Measurements from ENCODE around the gene MSRB3.

The MSRB3 gene

DNA sequence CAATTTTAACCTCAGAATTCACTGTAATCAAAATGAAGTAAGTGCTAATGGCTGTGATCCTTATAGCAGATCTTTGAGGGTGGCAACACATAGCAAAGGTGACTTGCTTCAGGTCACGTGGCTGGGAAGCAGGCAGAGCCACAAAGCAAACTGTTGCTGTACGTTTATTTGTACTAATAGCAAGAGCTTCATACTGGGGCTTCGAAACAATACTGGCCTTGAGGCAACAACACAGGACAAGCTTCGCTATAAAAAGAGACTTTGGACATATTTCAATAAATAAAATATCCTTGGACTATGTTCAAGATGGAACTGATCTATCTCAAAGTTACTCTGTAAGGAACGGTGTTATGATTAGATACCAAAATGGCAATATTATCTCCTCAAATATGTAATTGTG, 44.6 kb downstream of the MSRB3 start:
- FAIRE-seq (no peak), DNase-seq (ENCODE audit: extremely low spot score, insufficient read length, low read depth) (no peak)

DNA sequence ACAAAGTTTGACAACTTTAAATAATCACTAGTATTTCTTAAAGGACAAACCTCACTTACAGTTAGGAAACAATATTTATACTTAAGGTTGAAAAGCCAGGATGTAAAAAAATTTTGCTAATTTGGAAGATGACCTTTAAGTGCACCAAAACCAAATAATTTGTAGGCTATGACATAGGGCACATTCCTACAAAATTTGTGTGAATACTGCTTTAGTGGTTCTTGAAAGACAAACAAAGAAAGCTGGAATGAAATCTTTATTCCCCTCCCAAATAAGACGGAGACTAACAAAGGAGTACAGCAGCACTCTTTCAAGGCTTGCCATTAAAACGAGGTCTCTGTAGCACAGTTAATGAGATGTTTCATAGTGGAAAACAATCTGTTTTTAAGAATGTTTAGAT, 45.6 kb downstream of the MSRB3 start:
- DNase-seq (ENCODE audit: extremely low spot score, insufficient read length, low read depth) (no peak), FAIRE-seq (no peak)

DNA sequence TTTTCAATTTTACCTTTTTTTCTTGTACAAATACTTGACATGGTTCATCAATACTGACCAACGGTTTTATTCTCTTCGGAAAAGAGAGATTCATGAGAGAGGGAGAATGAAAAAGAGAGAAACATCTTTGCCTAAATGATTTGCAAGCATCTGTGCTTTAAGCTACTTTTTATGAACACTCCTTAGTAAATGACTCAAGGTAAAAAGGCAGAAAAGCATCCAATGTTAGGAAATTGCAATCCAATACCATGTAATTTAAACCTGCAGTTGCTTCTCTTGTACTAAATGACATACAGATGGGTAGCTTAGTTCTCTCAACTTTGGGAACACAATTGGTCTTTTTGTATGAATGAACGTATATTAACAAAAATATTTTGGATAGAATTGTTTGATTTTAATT, 46.1 kb downstream of the MSRB3 start:
- no peak for FAIRE-seq
- no peak for DNase-seq (ENCODE audit: extremely low spot score, insufficient read length, low read depth)

DNA sequence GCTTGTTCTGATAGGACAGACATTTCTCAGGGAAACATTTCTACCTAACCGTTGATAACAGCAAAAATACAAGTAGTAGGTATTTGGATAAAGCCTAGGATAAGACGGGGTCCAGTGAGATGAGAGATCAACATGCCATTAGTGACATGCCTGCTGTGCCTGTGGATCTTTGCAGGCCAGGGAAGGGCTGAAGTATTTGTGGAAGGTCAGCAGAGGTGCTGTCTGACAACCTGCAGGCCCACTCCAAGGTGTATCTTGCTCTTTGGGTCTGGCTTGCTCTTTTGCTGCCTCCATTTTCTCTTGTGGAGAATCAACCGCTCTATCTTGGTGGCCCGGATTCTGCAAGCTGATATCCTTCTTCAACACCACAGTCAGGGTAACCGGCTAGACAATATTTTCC, 46.7 kb downstream of the MSRB3 start:
- no peak for DNase-seq (ENCODE audit: extremely low spot score, insufficient read length, low read depth)
- FAIRE-seq, result no peak

DNA sequence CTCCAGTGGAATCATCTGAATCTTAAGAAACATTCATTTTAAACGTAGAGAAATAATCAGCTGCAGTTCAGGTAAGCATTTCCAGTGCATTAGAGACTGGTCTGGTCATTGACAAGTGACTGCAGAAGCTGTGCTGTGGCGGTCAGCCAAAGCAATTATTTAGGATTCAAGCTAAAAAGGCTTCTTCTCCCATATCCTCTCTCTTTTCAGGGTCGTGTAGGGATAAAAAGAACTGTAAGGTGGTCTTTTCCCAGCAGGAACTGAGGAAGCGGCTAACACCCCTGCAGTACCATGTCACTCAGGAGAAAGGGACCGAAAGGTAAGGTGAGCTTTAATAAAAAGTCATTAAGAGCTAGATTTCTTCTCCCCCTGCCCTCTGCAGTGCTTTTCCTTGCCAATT, 48.1 kb downstream of the MSRB3 start:
- DNase-seq (ENCODE audit: extremely low spot score, insufficient read length, low read depth), result no peak
- no peak for FAIRE-seq

DNA sequence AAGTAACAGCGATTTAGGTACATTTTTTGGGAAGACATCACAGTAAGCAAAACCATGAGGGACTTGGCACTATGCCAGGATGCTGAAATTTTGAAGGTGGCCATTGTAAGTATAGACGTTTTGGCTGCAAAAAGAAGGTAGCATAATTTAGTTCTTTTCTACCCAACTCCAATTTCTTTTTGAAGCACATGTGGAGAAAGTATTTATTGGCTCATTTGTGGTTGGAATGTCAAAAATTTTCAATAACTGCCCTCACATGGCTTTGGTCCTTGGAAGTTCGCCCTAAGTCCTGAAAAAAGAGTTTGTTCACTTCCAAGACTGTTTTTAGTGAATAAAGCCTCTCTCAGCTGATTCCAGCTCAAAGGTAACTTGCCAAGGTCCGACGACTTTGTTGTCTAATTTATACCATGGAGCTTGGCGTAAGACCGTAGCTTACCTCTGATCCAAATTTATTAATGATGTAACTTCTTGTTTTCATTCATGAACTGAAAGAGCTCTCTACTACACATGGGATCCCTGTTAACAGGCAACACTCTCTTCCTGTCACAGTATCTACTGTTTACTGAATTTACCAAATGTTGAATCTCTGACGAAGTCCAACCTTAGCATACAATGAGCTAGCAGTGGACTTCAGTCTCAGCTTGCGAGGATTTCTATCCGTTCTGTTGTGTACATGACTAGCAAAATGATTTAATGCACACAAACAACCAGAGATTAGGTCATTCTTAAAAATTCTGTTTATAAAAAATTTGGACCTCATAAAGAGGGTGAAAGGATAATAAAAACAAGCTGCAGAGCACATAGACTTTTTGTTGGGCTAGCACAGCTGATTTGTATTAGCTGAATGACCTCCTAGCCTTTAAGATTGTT, 49.0 kb downstream of the MSRB3 start:
- DNase-seq (ENCODE audit: extremely low spot score, insufficient read length, low read depth) (no peak), FAIRE-seq (no peak)

DNA sequence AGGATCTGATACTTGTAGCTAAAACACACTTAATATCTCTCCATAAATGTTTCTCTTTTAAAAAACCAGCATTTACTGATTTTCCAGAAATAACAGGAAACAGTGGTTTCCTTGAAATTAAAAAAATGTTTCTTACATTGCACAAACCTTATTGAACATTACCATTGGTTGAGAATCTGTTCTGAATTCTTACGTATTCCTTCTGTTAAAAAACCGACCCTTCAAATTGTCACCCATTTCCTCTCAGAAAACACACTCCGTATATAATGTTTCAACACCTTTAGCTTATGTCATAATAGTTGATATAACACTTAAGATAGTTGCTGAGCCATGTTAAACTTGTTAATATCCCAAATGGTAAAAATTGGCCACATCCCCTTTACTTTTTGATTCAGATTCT, 51.2 kb downstream of the MSRB3 start:
- DNase-seq (ENCODE audit: extremely low spot score, insufficient read length, low read depth) (no peak), FAIRE-seq (no peak)

DNA sequence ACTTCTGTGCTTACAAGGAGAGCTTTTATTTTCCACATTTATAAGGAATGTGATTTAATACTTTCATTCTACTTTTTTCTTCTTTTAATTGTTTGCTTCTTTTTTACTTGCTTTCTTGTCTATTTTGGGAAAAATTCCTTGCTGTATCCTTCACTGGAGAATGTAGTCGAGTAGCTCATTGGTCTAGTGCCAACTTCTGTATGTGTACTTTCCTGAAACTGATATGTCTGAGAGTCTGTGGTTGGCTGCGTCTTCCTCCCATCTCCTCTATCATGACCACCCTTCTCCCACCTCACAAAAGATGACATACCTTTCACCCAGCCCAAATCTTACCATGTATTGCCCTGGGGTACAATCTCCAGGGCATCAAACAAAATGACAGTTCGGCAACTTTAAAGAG, 51.8 kb downstream of the MSRB3 start:
- no peak for DNase-seq (ENCODE audit: extremely low spot score, insufficient read length, low read depth)

DNA sequence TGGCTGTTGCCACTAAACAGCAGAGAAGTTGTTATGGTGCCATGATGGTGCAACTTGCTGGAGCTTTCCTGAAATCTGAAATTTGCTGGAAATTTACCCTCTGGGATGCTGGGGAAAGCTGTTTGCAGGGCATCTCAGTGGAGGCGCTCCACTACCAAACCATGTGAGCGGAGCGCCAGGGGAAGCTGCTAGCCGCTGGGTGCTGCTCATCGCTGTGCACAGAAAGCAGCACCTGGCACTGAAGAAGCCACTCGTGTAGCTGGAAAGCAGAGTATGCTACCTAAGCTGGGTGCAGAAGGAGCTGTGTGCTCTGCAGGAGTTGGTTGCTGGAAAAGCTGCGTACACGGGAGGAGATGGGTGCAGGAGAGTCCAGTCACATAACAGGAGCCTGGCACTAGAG, 53.0 kb downstream of the MSRB3 start:
- DNase-seq (ENCODE audit: extremely low spot score, insufficient read length, low read depth) (no peak), FAIRE-seq (no peak)

More for the DNA sequence above, 51.8 kb downstream of the MSRB3 start:
- FAIRE-seq, result no peak

DNA sequence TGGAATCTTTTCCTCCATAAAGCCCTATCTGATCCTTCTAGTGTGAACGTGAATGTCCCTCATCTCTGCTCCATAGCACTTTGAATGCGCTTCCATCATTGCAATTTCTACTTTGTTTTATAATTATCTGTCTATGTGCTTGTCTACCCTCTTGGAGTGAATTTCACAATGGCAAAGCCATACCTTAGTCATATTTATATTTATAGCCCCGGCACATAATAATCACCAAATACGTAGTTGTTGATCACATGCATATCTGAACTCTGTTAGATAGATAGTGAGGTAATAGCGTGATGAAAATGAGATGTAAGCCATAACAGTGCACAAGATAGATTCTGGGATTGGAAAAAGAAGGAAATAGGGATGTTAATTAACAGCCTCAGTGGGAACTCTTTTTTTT, 55.2 kb downstream of the MSRB3 start:
- FAIRE-seq (no peak), DNase-seq (ENCODE audit: extremely low spot score, insufficient read length, low read depth) (no peak)

DNA sequence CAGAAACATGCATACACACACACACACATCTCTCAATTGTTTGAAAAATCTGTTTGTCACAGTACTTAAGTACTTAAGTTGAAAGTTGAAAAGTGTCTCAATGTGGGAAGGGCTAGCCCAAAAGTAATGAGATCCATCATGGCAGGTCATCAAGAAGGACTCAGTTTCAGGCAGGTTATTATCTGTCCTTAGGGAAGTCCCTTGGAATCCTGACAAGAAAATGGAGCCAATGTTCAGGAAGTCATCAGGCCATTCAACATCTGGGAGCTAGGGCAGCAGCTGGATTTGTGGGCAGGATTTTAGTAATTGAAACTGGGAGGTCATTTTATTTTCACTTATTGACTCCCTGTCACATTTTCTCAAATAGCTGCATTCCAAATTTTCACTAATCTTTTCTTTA, 56.0 kb downstream of the MSRB3 start:
- DNase-seq (ENCODE audit: extremely low spot score, insufficient read length, low read depth) (no peak), FAIRE-seq (no peak)

DNA sequence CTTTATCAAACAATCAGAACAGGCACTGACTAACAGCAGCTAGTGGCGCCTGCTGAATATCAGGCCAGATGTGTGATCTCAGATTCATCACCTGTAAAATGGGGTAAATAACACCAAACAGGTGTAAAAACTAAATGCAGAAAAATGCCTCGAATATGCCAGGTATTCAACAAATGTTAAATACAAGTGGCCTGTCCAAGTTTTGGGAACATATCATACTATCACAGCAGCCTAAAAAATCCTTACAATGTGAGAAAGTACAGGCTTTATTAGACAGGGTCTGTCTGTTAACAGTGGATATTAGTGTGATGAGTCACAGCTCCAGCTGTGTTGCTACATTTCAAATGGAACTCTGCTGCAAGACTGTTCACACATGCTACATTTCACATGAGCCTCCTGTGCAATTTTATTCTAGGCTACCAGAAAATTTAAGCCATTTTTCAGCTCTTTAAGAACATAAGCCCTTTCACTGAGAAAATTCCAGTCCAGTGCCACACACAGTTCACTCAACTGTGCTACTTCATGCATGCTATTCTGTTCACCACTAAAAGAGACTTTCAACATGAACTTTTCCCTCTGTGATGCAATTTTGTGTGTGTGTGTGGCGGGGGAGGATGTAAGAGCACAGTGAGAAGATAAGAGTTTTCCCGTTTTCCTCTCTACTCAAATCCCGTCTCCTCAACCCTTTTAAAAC, 56.7 kb downstream of the MSRB3 start:
- DNase-seq (ENCODE audit: extremely low spot score, insufficient read length, low read depth) (no peak), FAIRE-seq (no peak)

DNA sequence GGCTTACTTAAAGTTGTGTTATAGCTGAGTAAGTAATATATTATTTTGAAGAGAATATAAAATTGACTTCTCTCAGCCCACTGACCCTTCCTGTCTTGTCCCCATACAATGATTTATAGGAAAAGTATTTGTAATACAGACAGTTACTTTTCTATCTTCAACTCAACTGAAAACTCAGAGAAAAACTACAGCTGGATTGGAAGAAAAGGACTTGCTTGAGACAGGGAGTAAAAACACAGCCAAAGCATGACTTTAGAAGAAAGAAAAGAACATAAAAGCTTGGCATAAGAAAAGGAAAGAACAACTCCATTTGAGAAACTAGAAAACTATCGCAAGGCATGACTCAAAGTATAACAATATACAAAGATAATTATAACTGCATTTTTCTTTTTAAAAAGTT, 57.5 kb downstream of the MSRB3 start:
- no peak for DNase-seq (ENCODE audit: extremely low spot score, insufficient read length, low read depth)
- FAIRE-seq, result no peak

DNA sequence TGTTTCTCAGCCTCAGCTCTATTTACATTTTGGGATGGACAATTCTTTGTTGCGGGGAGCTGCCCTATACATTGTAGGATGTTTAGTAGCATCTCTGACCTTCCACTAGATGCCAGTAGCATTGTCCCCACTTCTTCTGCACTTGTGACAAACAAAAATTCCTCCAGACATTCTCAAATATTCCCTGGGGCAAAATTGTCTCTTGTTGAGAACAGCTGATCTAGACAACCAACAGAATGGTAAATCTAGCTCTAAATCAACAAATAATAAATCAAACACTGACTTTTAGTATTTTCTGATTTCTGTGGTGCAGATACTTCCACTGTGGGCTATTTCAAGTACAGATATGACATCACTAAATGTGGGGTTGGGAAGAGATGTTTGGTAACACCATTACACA, 60.7 kb downstream of the MSRB3 start:
- DNase-seq (ENCODE audit: extremely low spot score, insufficient read length, low read depth), result no peak
- FAIRE-seq, result no peak

DNA sequence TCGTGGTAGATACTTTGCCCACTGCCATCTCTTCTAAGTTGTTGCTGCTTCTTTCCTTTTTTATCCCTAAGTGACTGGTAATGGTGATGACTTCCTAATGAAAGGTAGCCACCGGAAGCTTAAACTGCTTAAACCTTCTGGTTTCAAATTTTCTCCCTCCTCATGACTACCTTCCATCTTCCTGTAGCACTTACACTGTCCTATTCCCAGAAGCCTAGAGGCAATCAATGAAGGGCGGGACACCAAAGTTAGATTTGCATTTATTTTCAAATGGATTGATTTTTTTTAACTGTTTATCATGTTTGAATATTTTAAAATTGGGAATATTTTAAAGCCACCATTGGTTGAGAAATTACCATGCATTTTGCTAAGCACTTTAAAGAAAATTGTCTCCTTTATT, 64.7 kb downstream of the MSRB3 start:
- DNase-seq (ENCODE audit: extremely low spot score, insufficient read length, low read depth), result no peak
- no peak for FAIRE-seq

DNA sequence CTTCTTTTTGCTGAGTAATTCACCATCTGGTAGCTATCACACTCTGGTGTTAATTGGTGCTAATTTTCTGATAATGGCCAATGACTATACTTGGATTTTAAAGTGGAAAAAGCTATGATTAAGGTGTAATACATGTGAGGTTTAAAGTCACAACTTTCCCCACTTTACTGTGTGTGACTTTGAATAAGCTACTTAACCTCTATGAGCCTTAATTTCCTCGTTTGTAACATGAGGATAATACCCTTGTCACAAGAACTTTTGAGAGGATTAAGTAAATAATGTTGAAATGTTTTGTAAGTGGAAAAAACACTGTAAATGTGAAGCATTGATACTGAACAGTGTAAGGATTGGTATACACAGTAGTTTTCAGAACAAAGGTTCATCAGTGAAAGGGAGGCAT, 65.3 kb downstream of the MSRB3 start:
- DNase-seq (ENCODE audit: extremely low spot score, insufficient read length, low read depth), result no peak
- no peak for FAIRE-seq

DNA sequence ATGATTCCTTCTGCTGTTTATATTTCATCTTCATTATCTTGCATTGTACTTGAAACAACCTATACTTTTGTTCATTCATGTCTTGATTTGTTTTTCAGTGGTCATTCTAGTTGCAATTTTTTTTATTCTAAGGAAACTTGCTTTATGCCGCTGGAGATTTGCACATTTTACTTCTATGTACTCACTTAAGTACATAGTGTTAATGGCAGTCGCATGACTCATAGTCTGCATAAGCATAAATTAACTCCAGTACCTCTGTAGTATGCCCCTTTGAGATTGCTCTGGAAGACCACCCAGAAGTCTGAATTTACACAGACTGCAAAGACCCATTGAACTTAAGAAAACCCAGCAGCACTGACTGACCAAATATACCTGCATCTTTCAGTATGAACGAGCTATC, 77.0 kb downstream of the MSRB3 start:
- no peak for DNase-seq (ENCODE audit: extremely low spot score, insufficient read length, low read depth)
- no peak for FAIRE-seq

DNA sequence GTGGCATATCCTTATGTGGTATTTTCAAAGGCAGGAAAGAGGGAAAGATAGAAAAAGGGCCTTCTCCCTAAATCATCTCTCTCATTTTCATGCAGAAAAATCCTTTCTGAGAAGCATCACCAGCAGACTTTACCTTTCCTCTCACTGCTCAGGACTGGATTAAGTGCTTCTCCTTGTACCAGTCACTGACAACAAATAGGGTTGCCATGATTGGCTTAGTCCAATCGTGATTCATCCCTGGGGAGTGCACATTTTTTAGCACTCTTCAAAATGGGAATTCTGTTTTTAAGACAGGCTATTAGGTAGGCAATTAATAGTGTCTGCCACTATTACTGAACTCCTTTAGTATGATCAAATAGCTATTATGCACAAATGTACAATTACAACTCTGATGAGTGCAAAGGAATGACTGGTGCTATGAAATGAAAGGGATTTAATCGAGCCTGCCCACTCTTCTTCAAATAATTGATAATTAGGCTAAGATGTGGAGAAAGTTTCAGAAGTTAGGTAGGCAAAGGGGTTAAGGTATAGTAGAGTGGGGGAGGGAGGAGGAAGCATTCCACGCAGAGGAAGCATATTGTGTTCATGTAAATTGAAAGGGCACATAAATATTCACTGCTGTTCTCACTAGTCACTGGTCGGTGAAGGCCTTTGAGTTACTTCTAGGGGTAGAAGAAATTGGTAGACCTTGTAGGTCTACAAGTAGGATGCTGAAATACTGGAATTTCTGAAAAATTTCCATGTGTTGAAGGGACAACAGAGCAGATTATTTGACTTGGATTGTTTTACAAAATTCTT, 84.0 kb downstream of the MSRB3 start:
- FAIRE-seq (no peak), DNase-seq (ENCODE audit: extremely low spot score, insufficient read length, low read depth) (no peak)

DNA sequence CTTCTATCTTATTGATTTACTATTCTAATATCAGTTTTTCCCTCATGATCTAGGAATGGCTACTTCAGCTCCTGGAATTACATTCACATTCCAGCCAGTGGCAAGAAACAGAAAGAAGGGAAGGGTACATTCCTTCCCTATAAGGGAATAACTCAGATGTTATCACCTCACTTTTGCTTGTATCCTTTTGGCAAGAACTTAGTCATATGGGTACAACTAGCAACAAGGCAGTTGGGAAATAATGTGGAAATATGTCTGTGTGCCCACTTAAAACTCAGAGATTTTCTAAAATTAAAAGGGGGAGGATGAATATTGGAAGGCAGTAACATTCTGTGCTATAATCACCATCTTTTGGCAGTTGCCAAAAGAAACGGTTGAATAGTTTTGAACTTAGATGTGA, 85.6 kb downstream of the MSRB3 start:
- DNase-seq (ENCODE audit: extremely low spot score, insufficient read length, low read depth), result no peak
- no peak for FAIRE-seq

DNA sequence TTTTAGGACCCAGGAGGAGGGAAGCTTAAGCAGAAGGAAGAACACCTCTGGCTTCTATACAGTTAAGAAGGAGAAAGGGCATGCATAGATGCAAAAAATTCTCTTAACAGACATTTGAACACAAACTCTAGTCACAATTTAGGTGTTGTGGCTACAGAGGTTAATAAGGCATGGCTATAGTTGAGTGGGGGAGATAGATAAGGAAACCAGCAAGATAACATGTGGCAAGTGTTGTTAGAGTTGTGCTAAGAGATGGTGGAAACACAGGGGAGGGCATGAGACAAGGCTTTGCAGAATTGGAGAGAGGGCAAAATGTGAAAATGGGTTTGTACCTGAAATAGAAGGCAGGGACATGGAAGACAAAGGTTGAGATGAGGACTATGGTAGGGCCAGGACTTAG, 88.9 kb downstream of the MSRB3 start:
- FAIRE-seq, result no peak
- DNase-seq (ENCODE audit: extremely low spot score, insufficient read length, low read depth), result no peak

DNA sequence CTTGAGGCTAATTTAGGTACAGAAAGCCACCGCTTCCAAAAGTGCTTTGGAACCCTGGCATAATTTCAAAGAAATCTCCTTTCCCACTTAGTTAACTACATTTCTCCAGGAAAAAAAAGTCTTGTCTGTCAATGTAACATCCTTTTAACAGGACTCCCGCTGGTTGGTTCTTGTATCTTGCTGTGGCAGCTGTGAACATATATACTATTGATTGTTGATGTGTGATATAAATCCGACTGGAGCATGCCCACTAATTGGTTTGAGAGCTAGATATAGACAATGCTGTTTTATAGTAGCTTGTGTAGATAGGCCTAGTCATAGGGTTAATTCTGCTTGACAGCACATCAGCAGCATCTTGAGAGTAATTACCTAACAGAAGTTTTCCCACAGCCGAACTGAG, 89.6 kb downstream of the MSRB3 start:
- FAIRE-seq, result no peak

More for the DNA sequence above, 89.6 kb downstream of the MSRB3 start:
- no peak for DNase-seq (ENCODE audit: extremely low spot score, insufficient read length, low read depth)

Data from GM18507 (cell line).